GM18951 (cell line): ENCODE results near the gene CDYL.

Experiments used
- POLR2A ChIP-seq: IDR thresholded peaks from 4 replicates; pipeline ENCODE4 v1.6.1; 2011; ENCODE audit warnings: mild to moderate bottlenecking; ENCODE audit not compliant: insufficient read length, insufficient read depth; ENCODE audit errors: extremely low read depth
- in situ Hi-C: fragments of 300-500 bp; cut with MboI; formaldehyde crosslinking; loops from one replicate; pipeline ENCODE4 v1.12.0; 2022; ENCODE audit warnings: low sequenced_read_pairs, mixed read lengths, inconsistent platforms; ENCODE audit not compliant: unreplicated experiment

The CDYL gene

GRCh38 chr6:4776131-4776492, at the start of gene CDYL:
Gene CDYL (plus strand): TSS chr6:4776404. CDS start chr6:4776784, 380 bp downstream.
- in situ Hi-C loops: no loop called here
- TF ChIP-seq POLR2A: peak; percentile 65

- TF ChIP-seq POLR2A: no peak
- in situ Hi-C loops: no loop called here
These were observed 49.6 kb upstream of the CDYL start for GRCh38 chr6:4726645-4727044.

GRCh38 chr6:4727217-4727616, 49.0 kb upstream of the CDYL start:
- in situ Hi-C loops: no loop called here

GRCh38 chr6:4727671-4728435, 48.4 kb upstream of the CDYL start:
- in situ Hi-C loops: no loop called here
- TF ChIP-seq POLR2A: no peak

More at GRCh38 chr6:4727217-4727616, 49.0 kb upstream of the CDYL start:
- no peak for TF ChIP-seq POLR2A

GRCh38 chr6:4728436-4728769, 47.8 kb upstream of the CDYL start:
- TF ChIP-seq POLR2A: no peak
- in situ Hi-C loops: no loop called here

- no peak for TF ChIP-seq POLR2A
- in situ Hi-C loops: no loop called here
These were observed 47.3 kb upstream of the CDYL start for GRCh38 chr6:4728926-4729325.

- no peak for TF ChIP-seq POLR2A
- in situ Hi-C loops: no loop called here
These were observed 44.2 kb upstream of the CDYL start for GRCh38 chr6:4731996-4732395.

GRCh38 chr6:4732691-4733315, 43.4 kb upstream of the CDYL start:
- no peak for TF ChIP-seq POLR2A
- in situ Hi-C loops: no loop called here

- in situ Hi-C loops: no loop called here
These were observed 39.8 kb upstream of the CDYL start for GRCh38 chr6:4736371-4736873.

GRCh38 chr6:4740032-4740431, 36.2 kb upstream of the CDYL start:
- in situ Hi-C loops: no loop called here
- TF ChIP-seq POLR2A: no peak

More at GRCh38 chr6:4736371-4736873, 39.8 kb upstream of the CDYL start:
- TF ChIP-seq POLR2A: no peak

GRCh38 chr6:4743062-4743461, 33.1 kb upstream of the CDYL start:
- no peak for TF ChIP-seq POLR2A
- in situ Hi-C loops: no loop called here

GRCh38 chr6:4743926-4744325, 32.3 kb upstream of the CDYL start:
- in situ Hi-C loops: no loop called here
- TF ChIP-seq POLR2A: no peak

GRCh38 chr6:4747588-4747987, 28.6 kb upstream of the CDYL start:
- in situ Hi-C loops: no loop called here
- TF ChIP-seq POLR2A: no peak

- no peak for TF ChIP-seq POLR2A
- in situ Hi-C loops: no loop called here
These were observed 24.3 kb upstream of the CDYL start for GRCh38 chr6:4751823-4752464.

GRCh38 chr6:4756247-4756646, 20.0 kb upstream of the CDYL start:
- in situ Hi-C loops: no loop called here
- no peak for TF ChIP-seq POLR2A
